Measurements from ENCODE around the gene CYFIP2.
"Not testable (repeated sequence)": the region's sequence is repeated elsewhere in the genome, so short reads cannot be mapped to it uniquely, and the experiment has no call there.

Gene CYFIP2

DNA sequence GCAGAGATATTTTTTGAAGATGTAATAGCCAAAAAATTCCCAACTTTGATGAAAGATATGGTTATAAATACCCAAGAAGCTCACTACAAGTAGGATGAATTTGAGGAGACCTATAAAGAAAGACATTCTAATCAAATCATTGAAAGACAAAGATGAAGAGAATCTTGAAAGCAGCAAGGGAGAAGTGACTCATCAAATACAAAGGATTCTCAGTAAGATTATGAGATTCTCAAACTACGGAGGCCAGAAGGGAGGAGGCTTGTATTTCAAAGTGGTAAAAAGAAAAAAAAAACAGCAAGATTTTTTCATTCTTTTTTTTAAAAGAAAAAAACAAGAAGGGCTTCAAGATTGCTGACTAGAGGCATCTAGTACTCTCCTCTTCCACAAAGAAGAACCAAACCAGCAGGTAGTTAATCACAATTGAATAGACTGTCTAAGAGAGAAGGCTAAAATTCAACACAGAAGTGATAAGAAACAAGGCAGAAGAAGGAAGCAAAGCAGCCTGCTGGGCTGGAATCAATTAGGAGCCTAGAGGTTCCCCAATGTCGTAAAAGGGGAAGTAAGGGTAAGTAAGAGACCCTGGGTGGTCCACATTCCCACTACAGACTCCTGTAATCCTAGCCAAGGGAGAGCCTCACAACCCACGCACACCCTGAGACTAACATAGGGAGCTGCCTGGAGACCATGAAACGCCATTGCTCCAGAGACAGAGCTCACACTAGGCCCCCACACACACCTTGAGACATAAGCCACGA is 135.0 kb downstream of the CYFIP2 start:
- no peak for DNase-seq

DNA sequence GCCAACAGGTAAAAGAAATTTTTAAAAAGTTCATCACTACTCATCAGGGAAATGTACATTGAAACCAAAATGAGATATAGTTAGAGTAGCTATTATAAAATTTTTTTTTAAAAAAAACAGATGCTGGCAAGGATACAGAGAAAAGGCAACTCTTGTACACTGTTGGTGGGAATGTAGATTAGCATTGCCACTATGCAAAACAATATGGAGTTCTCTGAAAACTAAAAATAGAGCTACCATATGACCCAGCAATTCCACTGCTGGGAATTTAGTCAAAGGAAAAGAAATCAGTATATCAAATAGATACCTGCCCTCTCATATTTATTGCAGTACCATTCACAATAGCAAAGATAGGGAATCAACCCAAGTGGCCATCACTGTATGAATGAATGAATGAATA is 149.9 kb downstream of the CYFIP2 start:
- no peak for DNase-seq

DNA sequence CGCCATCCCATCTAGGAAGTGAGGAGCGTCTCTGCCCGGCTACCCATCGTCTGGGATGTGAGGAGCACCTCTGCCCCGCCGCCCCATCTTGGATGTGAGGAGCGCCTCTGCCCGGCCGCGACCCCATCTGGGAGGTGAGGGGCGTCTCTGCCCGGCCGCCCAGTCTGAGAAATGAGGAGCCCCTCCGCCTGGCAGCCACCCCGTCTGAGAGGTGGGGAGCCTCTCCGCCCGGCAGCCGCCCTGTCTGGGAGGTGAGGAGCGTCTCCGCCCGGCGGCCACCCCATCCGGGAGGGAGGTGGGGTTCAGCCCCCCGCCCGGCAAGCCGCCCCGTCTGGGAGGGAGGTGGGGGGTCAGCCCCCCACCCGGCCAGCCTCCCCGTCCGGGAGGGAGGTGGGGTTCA is 153.6 kb downstream of the CYFIP2 start:
- not testable (repeated sequence) for DNase-seq

GRCh38 chr5:157429920-157430319 is 164.0 kb downstream of the CYFIP2 start:
- not testable (repeated sequence) for DNase-seq

DNA sequence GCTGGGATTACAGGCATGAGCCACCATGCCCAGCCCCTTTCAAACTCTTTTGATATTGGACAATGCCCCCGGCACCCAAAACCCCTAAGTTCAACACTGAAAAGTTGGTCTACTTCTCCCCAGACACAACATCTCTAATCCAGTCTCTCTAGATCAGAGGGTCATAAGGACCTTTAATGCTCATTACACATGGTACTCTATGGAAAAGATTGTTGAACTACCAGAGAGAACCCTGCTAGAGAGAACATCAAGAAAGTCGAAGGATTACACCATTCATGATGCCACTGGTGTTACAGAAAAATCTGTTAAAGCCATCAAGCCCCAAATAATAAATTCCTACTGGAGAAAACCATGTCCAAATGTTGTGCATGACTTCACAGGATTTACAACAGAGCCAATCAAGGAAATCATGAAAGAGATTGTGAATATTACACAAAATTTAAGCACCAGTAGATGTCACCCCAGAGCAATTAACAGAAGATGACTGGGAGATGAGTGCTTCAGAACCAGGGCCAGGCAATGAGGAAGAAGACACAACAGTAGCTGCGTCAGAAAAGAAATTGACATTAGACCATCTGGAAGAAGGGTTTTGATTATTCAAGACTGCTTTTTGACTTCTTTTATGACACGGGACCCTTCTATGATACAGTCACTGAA is 165.7 kb downstream of the CYFIP2 start:
- DNase-seq: peak; percentile 71

DNA sequence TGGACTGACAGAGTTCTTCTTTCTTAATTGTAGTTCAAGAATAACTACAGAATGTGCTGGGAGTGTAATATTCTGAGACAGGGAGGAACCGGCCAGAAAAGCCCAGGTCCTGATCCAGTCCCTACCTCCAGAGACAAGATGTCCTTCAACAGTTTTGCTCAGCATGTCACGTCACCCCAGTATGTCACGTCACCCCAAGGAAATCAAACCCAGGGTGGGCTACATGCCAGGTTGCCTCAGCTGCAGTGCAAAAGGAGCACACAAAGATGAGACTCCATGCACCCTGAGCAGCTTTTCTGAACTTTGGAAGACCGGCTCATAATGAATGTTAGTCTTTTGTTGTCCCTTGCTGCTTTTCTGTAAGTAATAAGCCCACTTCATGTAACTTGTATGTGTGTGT is 168.2 kb downstream of the CYFIP2 start:
- DNase-seq: no peak

- no peak for DNase-seq
Observed at GRCh38 chr5:157443041-157443549, 177.2 kb downstream of the CYFIP2 start.

GRCh38 chr5:157444224-157444623 is 178.3 kb downstream of the CYFIP2 start:
- DNase-seq: no peak

Data from CD4-positive, alpha-beta T cell treated with Interleukin-21 for 1 hour (primary cell).